SK-N-SH (cell line): ENCODE results near the gene OPHN1. TPM values are rescaled to one million over a fixed set of nuclear protein-coding genes. Genes with fewer than 3 reads are reported as not detected.

Experiments used
- CTCF ChIA-PET: fragments of 300-600, 350-600 bp; formaldehyde crosslinking; extraction: SDS; loops from one replicate; lab custom pipeline; 2021; lab: Yijun Ruan, JAX
- POLR2A ChIA-PET: fragments of 350-600 bp; sonication (Branson Sonifier 250); formaldehyde crosslinking; extraction: SDS; loops from one replicate; lab custom pipeline; 2020; ENCODE audit warnings: antibody characterized with exemption, inconsistent platforms; lab: Yijun Ruan, JAX
- DNase-seq: peaks from one replicate; pipeline ENCODE4 v3.0.0; 2012
- H2AFZ ChIP-seq: fragments of 200-600 bp; sonication (generic); 2 replicates; pipeline ENCODE4 v1.8.1; 2016; ENCODE audit warnings: antibody characterized with exemption, mild to moderate bottlenecking, low read depth
- H3F3A ChIP-seq: fragments of 200-600 bp; sonication (generic); replicated peaks from 2 replicates; pipeline ENCODE3; 2016; ENCODE audit warnings: antibody characterized with exemption, mild to moderate bottlenecking; ENCODE audit not compliant: insufficient read depth
- H3K27ac ChIP-seq, 2 experiments: fragments of 200-500 bp in 1 of 2; fragments of 200-600 bp in 1 of 2; sonication (Bioruptor generic) in 1 of 2; sonication (generic), shearing (Covaris generic) in 1 of 2; 2 replicates each; pipeline versions ENCODE4 v1.5.1 to v1.6.1; 2014 to 2016; ENCODE audit warnings: low read depth in 2 of 2, inconsistent platforms in 1 of 2, low read length in 1 of 2, mild to moderate bottlenecking in 1 of 2, mixed read lengths in 1 of 2
- H3K27me3 ChIP-seq: fragments of 200-600 bp; sonication (generic), shearing (Covaris generic); 2 replicates; pipeline ENCODE4 v1.6.1; 2016; ENCODE audit warnings: mixed run types; ENCODE audit not compliant: insufficient read depth
- H3K36me3 ChIP-seq, 2 experiments: fragments of 200-500 bp in 1 of 2; fragments of 200-600 bp in 1 of 2; sonication (Bioruptor generic) in 1 of 2; sonication (generic) in 1 of 2; replicated peaks in 1 of 2; 2 replicates each; pipeline versions ENCODE3 to v1.5.1; 2014 to 2016; ENCODE audit warnings: low read length in 1 of 2, mild to moderate bottlenecking in 1 of 2; ENCODE audit not compliant: insufficient read depth in 2 of 2, control insufficient read depth in 1 of 2
- H3K4me1 ChIP-seq, 2 experiments: fragments of 200-500 bp in 1 of 2; fragments of 200-600 bp in 1 of 2; sonication (Bioruptor generic) in 1 of 2; sonication (generic), shearing (Covaris generic) in 1 of 2; 2 replicates each; pipeline versions ENCODE4 v1.5.1 to v1.6.1; 2014 to 2016; ENCODE audit warnings: low read depth in 1 of 2, low read length in 1 of 2, mixed run types in 1 of 2; ENCODE audit not compliant: insufficient read depth in 2 of 2, control insufficient read depth in 1 of 2
- H3K4me2 ChIP-seq: fragments of 200-600 bp; sonication (generic), shearing (Covaris generic); 2 replicates; pipeline ENCODE4 v1.6.1; 2017; ENCODE audit warnings: mixed run types
- H3K4me3 ChIP-seq, 2 experiments: fragments of 200-500 bp in 1 of 2; fragments of 200-600 bp in 1 of 2; sonication (Bioruptor generic) in 1 of 2; sonication (generic), shearing (Covaris generic) in 1 of 2; 2 replicates each; pipeline versions ENCODE4 v1.5.1 to v1.8.1; 2014 to 2016; ENCODE audit warnings: low read depth in 2 of 2, inconsistent platforms in 1 of 2, low read length in 1 of 2, mild to moderate bottlenecking in 1 of 2, mixed read lengths in 1 of 2, moderate library complexity in 1 of 2
- H3K79me2 ChIP-seq: fragments of 200-600 bp; sonication (generic); 2 replicates; pipeline ENCODE4 v1.8.1; 2017; ENCODE audit warnings: mild to moderate bottlenecking; ENCODE audit not compliant: insufficient read depth
- H3K9ac ChIP-seq: fragments of 200-600 bp; sonication (generic); 2 replicates; pipeline ENCODE4 v1.6.1; 2017; ENCODE audit warnings: mixed run types
- H3K9me2 ChIP-seq: fragments of 200-600 bp; sonication (generic); 2 replicates; pipeline ENCODE4 v1.6.1; 2017; ENCODE audit warnings: mixed run types
- H3K9me3 ChIP-seq: fragments of 200-600 bp; sonication (generic); 2 replicates; pipeline ENCODE4 v1.6.1; 2017; ENCODE audit warnings: mixed run types, mild to moderate bottlenecking, moderate library complexity
- H4K20me1 ChIP-seq: fragments of 200-600 bp; sonication (generic); 2 replicates; pipeline ENCODE4 v1.6.1; 2017; ENCODE audit warnings: mild to moderate bottlenecking, mixed run types; ENCODE audit not compliant: insufficient read depth
- GABPA ChIP-seq: IDR thresholded peaks from 2 replicates; pipeline ENCODE4 v1.4.0; 2012; ENCODE audit warnings: low read depth, mild to moderate bottlenecking
- GATA2 ChIP-seq: sonication (generic); formaldehyde crosslinking; IDR thresholded peaks from 2 replicates; pipeline ENCODE4 v1.5.0; 2020; ENCODE audit warnings: mild to moderate bottlenecking, missing genetic modification reagents
- MEF2A ChIP-seq: IDR thresholded peaks from 2 replicates; pipeline ENCODE4 v1.4.0; 2012; ENCODE audit warnings: low read depth, borderline replicate concordance
- POLR2AphosphoS5 ChIP-seq: IDR thresholded peaks from 2 replicates; pipeline ENCODE4 v1.6.1; 2012; ENCODE audit warnings: low read depth, low read length
- RCOR1 ChIP-seq: fragments of 150-350 bp; IDR thresholded peaks from 2 replicates; pipeline ENCODE4 v1.6.1; 2017; ENCODE audit warnings: antibody characterized with exemption, low read length
- SIN3A ChIP-seq: IDR thresholded peaks from 2 replicates; pipeline ENCODE4 v1.6.1; 2012; ENCODE audit warnings: low read depth, mild to moderate bottlenecking, low read length, moderate library complexity, borderline replicate concordance
- TCF12 ChIP-seq: IDR thresholded peaks from 2 replicates; pipeline ENCODE4 v1.4.0; 2012
- WGBS: methylation state at CpG from one replicate; pipeline ENCODE4 v1.1.6; 2017; ENCODE audit warnings: low lambda C conversion rate; 5-methylcytosine and 5-hydroxymethylcytosine counted together
- polyA plus RNA-seq, 3 experiments: library from polyadenylated mRNA; depleted of rRNA; stranded (reverse); fragments of >200 nt; gene quantifications; 2 replicates each; pipeline ENCODE4 v1.2.3, GENCODE V29; 2012
- TF ChIP-seq, protein P1 (sequence below): fragments of 200-600 bp; sonication (generic); IDR thresholded peaks from 2 replicates; pipeline ENCODE4 v1.6.1; 2017; ENCODE audit warnings: antibody characterized with exemption, mild to moderate bottlenecking, moderate library complexity

The OPHN1 gene
- polyA plus RNA-seq, 1 of the 3 experiments (the other 2 are of a cell fraction): 1.7 TPM

DNA sequence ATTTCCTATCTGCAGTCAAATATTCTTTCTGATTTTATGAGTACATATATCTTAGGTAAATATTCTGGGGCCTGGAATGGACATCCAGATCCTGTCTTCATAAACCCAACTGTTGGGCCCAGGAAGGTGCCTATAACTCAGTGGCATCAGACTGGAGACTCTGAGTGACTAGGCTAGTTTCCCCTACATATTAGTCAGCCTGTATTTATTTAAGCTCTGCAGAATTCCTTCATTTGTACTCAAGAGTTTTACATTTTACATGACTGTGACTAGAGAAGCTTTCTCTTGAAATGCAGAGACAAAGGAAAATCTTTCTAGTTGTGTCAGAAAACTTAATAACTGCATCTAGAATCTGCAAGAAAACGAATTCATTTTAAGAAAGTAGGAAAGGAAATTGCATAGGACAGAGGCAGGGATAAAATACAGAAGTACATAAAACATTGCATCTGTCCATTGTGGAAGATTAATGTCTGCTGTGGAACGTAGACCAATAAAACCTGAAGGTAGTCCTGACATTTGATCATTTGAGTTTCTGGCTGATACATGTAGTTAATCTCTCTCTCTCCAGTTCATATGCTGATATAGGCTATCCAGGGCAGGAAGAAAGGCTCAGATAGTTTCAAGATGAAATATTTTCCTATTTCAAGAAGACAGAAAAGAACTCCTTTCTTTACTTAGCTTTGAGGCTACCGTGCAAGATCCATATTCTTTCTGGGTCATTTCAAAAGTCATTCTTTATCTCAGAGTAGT lies 78.2 kb downstream of the OPHN1 start:
- Histone ChIP-seq H3K9ac (no peak overlapping the region), H4K20me1 (no peaks in the 10 kb centered on the region), H3K27me3 (no peaks in the 10 kb centered on the region), H3K36me3 (no peaks in the 10 kb centered on the region), H3K4me1 (no peaks in the 10 kb centered on the region), H3K79me2 (no peaks in the 10 kb centered on the region), H3K4me3 (no peak overlapping the region), H3K27ac (no peak overlapping the region), H3K4me2 (no peak overlapping the region), H2AFZ (no peak overlapping the region), H3K9me3 (no peaks in the 10 kb centered on the region), H3K9me2 (no peaks in the 10 kb centered on the region), H3F3A (no peaks in the 10 kb centered on the region)
- no peak for DNase-seq
- TF ChIP-seq GATA2 (CRISPR knock-in tag): no peak
- TF ChIP-seq SIN3A: no peak
- TF ChIP-seq RCOR1: no peak
- TF ChIP-seq, protein P1, sequence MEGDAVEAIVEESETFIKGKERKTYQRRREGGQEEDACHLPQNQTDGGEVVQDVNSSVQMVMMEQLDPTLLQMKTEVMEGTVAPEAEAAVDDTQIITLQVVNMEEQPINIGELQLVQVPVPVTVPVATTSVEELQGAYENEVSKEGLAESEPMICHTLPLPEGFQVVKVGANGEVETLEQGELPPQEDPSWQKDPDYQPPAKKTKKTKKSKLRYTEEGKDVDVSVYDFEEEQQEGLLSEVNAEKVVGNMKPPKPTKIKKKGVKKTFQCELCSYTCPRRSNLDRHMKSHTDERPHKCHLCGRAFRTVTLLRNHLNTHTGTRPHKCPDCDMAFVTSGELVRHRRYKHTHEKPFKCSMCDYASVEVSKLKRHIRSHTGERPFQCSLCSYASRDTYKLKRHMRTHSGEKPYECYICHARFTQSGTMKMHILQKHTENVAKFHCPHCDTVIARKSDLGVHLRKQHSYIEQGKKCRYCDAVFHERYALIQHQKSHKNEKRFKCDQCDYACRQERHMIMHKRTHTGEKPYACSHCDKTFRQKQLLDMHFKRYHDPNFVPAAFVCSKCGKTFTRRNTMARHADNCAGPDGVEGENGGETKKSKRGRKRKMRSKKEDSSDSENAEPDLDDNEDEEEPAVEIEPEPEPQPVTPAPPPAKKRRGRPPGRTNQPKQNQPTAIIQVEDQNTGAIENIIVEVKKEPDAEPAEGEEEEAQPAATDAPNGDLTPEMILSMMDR: no peak
- ChIA-PET POLR2A (no interaction called here), CTCF (interaction anchor here (1.0 kb wide), 1 partner anchor 117 kb away, joined by 3 read pairs; no protein-coding TSS in a partner anchor)
- 38% methylated on average over 3 of the region's 3 CpGs for WGBS

DNA sequence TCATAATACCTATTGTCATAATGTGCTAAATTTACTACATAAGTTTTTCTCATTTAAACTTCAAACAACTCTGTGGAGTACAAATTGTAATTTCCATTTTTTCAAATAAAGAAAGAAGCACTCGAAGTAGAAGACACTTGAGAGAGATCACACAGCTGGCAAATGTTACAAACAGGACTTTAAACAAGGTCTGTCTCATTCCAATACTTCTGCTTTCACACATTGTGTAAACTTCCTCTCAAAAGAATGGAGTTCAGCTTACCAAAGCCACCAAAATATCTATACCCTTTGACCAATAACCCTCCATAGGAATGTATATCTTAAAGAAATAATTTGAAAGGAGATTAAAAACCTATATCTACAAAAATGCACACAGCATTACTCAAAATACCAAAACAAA lies 88.3 kb downstream of the OPHN1 start:
- Histone ChIP-seq H3F3A (no peaks in the 10 kb centered on the region), H3K27ac (no peak overlapping the region), H3K9me3 (no peaks in the 10 kb centered on the region), H3K27me3 (no peaks in the 10 kb centered on the region), H3K4me1 (no peaks in the 10 kb centered on the region), H2AFZ (no peak overlapping the region), H3K4me2 (no peak overlapping the region), H3K4me3 (no peak overlapping the region), H4K20me1 (no peaks in the 10 kb centered on the region), H3K9me2 (no peaks in the 10 kb centered on the region), H3K79me2 (no peaks in the 10 kb centered on the region), H3K9ac (no peak overlapping the region), H3K36me3 (no peaks in the 10 kb centered on the region)
- ChIA-PET CTCF (interaction anchor here (1.0 kb wide), 1 partner anchor 119 kb away, joined by 3 read pairs; no protein-coding TSS in a partner anchor), POLR2A (no interaction called here)
- TF ChIP-seq RCOR1 (no peak), MEF2A (no peak)
- DNase-seq: no peak
- 37% methylated on average over 1 of the region's 1 CpG for WGBS

DNA sequence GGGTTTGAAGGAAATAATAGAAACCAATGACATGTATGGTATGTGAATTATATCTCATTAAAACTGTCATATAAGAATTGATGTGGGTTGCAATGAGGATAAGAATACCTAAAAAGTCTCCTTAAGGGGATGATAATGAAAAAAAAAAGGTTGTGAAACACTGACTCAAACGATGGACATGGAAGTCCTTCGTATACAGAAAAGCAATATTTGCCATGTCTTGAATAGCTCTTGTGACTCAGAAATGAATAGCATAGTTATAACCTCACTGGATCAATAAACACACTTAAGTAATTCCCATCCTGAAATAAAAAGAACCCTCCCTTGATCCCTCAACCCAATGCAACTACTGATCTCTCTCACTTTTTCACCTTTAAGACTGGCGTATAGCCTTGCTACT lies 89.7 kb downstream of the OPHN1 start:
- no peak for TF ChIP-seq TCF12
- TF ChIP-seq POLR2AphosphoS5: no peak
- TF ChIP-seq GABPA: no peak
- TF ChIP-seq, all 33 proteins: peak for 0
- no peaks in the 10 kb centered on the region for H3K27me3 ChIP-seq
- H3K79me2 ChIP-seq: no peaks in the 10 kb centered on the region
- no peaks in the 10 kb centered on the region for H3K9me3 ChIP-seq
- H3K27ac ChIP-seq: no peak overlapping the region
- no peak overlapping the region for H3K4me3 ChIP-seq
- H4K20me1 ChIP-seq: no peaks in the 10 kb centered on the region
- no peak overlapping the region for H3K9ac ChIP-seq
- H3K4me1 ChIP-seq: no peaks in the 10 kb centered on the region
- no peaks in the 10 kb centered on the region for H3K9me2 ChIP-seq
- CTCF ChIA-PET: no interaction called here
- DNase-seq: no peak
- POLR2A ChIA-PET: no interaction called here
- no peak overlapping the region for H3K4me2 ChIP-seq
- H2AFZ ChIP-seq: no peak overlapping the region
- 37% methylated on average over 3 of the region's 3 CpGs for WGBS
- no peaks in the 10 kb centered on the region for H3F3A ChIP-seq
- H3K36me3 ChIP-seq: no peaks in the 10 kb centered on the region
